SIG-M5 (cell line): ENCODE measurements around the gene LCN2.
"Not testable (repeated sequence)": the region's sequence is repeated elsewhere in the genome, so short reads cannot be mapped to it uniquely, and the experiment has no call there.

Source experiments
- DNase-seq: peaks from one replicate; lab custom pipeline; 2025; lab: John Stamatoyannopoulos, UW

The LCN2 gene

GRCh38 chr9:128149001-128149701 is at the start of gene LCN2:
Gene LCN2, plus strand, starts transcription at chr9:128149453. Its CDS starts 73 bp downstream, at chr9:128149526.
- DNase-seq, result no peak

GRCh38 chr9:128099932-128100491 is 49.2 kb upstream of the LCN2 start:
- DNase-seq, result no peak

GRCh38 chr9:128100581-128100980 is 48.7 kb upstream of the LCN2 start:
- no peak for DNase-seq

- DNase-seq, result no peak
Observed at GRCh38 chr9:128101231-128101661, 48.0 kb upstream of the LCN2 start.

- DNase-seq, result no peak
Observed at GRCh38 chr9:128101690-128102089, 47.6 kb upstream of the LCN2 start.

GRCh38 chr9:128102196-128102595 is 47.1 kb upstream of the LCN2 start:
- no peak for DNase-seq

GRCh38 chr9:128102861-128103588 is 46.2 kb upstream of the LCN2 start:
- DNase-seq, result no peak

GRCh38 chr9:128103589-128103962 is 45.7 kb upstream of the LCN2 start:
- no peak for DNase-seq

- DNase-seq, result no peak
Observed at GRCh38 chr9:128104171-128104618, 45.1 kb upstream of the LCN2 start.

GRCh38 chr9:128105538-128106175 is 43.6 kb upstream of the LCN2 start:
- no peak for DNase-seq

- no peak for DNase-seq
Observed at GRCh38 chr9:128106181-128106939, 42.9 kb upstream of the LCN2 start.

- DNase-seq, result no peak
Observed at GRCh38 chr9:128106940-128107467, 42.2 kb upstream of the LCN2 start.

- no peak for DNase-seq
Observed at GRCh38 chr9:128107468-128108268, 41.6 kb upstream of the LCN2 start.

GRCh38 chr9:128108269-128109049 is 40.8 kb upstream of the LCN2 start:
- no peak for DNase-seq

GRCh38 chr9:128109050-128109709 is 40.1 kb upstream of the LCN2 start:
- DNase-seq, result no peak

GRCh38 chr9:128111726-128112125 is 37.5 kb upstream of the LCN2 start:
- DNase-seq, result not testable (repeated sequence)

- no peak for DNase-seq
Observed at GRCh38 chr9:128113526-128114325, 35.5 kb upstream of the LCN2 start.

GRCh38 chr9:128114326-128115186 is 34.7 kb upstream of the LCN2 start:
- no peak for DNase-seq
